ENCODE measurements around the gene HDAC11. TPM values are rescaled to one million over a fixed set of nuclear protein-coding genes. Genes with fewer than 3 reads are reported as not detected.

HDAC11 gene
- total RNA-seq, 1 donor from 2014 or later, result 9.3 TPM

Other genes starting within 250 kb of the HDAC11 start
- 0.11 and 1.1 TPM in 2 replicates for gene NUP210, start 60.0 kb upstream of the HDAC11 start, total RNA-seq
- gene FBLN2, start 68.8 kb downstream of the HDAC11 start, total RNA-seq, result 0.67 and 2.2 TPM in 2 replicates

Data from pulmonary artery endothelial cell (primary cell).